NCI-H2171 treated with DMSO at 0.1 percent for 48 hours (cell line): ENCODE measurements around the gene MTFP1.
A peak's percentile ranks its signal among the peaks of the same experiment; 100 is the strongest.
"Not testable (repeated sequence)": the region's sequence is repeated elsewhere in the genome, so short reads cannot be mapped to it uniquely, and the experiment has no call there.

Experiments
- DNase-seq: peaks from one replicate; lab custom pipeline; 2025; lab: John Stamatoyannopoulos, UW

MTFP1 gene

GRCh38 chr22:30402028-30402765 lies 23.4 kb upstream of the MTFP1 start:
- no peak for DNase-seq

- DNase-seq, result not testable (repeated sequence)
Measured at GRCh38 chr22:30402766-30403104, 22.8 kb upstream of the MTFP1 start.

- DNase-seq, result no peak
Measured at GRCh38 chr22:30404307-30404706, 21.3 kb upstream of the MTFP1 start.

GRCh38 chr22:30405731-30406130 lies 19.8 kb upstream of the MTFP1 start:
- DNase-seq, result no peak

- no peak for DNase-seq
Measured at GRCh38 chr22:30406400-30406799, 19.2 kb upstream of the MTFP1 start.

GRCh38 chr22:30408388-30409102 lies 17.0 kb upstream of the MTFP1 start:
- no peak for DNase-seq

- DNase-seq, result peak; percentile 6
Measured at GRCh38 chr22:30411780-30412179, 13.8 kb upstream of the MTFP1 start.

- DNase-seq, result no peak
Measured at GRCh38 chr22:30413001-30413400, 12.6 kb upstream of the MTFP1 start.

- no peak for DNase-seq
Measured at GRCh38 chr22:30413745-30414524, 11.6 kb upstream of the MTFP1 start.

GRCh38 chr22:30414525-30415047 lies 11.0 kb upstream of the MTFP1 start:
- no peak for DNase-seq

GRCh38 chr22:30416403-30416802 lies 9.2 kb upstream of the MTFP1 start:
- no peak for DNase-seq

GRCh38 chr22:30416837-30417236 lies 8.7 kb upstream of the MTFP1 start:
- no peak for DNase-seq

GRCh38 chr22:30420347-30421125 lies 5.0 kb upstream of the MTFP1 start:
- no peak for DNase-seq

- no peak for DNase-seq
Measured at GRCh38 chr22:30421695-30422480, 3.7 kb upstream of the MTFP1 start.

GRCh38 chr22:30422481-30423300 lies 2.9 kb upstream of the MTFP1 start:
- peak; percentile 23 for DNase-seq

GRCh38 chr22:30423301-30423958 lies 2.1 kb upstream of the MTFP1 start:
- DNase-seq, result peak; percentile 55

GRCh38 chr22:30423959-30424533 lies 1.5 kb upstream of the MTFP1 start:
- DNase-seq, result peak; percentile 100

GRCh38 chr22:30424534-30425326 lies 838 bp upstream of the MTFP1 start:
- DNase-seq, result peak; percentile 55

- DNase-seq, result no peak
Measured at GRCh38 chr22:30425327-30425615, 297 bp upstream of the MTFP1 start.
